ENCODE measurements around the gene ABCC10.
"Not testable (repeated sequence)": the region's sequence is repeated elsewhere in the genome, so short reads cannot be mapped to it uniquely, and the experiment has no call there.

Gene ABCC10

DNA sequence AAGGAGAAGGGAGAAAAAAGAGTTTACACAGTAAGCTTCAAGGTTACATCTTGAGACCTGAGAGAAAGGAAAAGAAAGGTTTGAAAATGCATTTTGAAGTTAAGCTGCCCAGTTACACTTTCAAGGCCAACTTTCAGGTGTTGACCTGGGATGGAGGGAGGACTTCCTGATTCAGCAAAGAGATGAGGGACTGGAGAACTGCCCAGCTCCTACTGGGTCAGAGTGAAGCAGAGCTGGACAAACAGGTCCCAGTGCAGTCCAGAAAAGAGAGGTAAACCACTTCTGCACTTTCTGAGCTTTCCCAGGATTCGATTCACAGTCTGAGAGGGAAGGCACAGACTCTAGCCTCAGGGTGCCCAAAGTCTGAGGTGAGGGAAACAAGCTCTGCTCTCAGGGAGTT, 44.1 kb downstream of the ABCC10 start:
- DNase-seq: no peak

DNA sequence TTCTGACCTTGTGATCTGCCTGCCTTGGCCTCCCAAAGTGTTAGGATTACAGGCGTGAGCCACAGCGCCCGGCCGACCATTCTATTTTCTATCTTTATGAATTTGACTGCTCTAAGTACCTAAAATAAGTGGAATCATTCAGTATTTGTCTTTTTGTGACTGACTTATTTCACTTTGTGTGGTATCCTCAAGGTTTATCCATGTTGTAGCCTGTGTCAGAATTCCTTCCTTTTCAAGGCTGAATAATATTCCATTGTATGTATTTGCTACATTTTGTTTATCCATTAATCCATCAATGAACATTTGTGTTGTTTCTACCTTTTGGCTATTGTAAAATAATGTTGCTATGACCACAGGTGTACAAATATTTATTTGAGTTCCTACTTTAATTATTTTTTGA, 45.2 kb downstream of the ABCC10 start:
- no peak for DNase-seq

DNA sequence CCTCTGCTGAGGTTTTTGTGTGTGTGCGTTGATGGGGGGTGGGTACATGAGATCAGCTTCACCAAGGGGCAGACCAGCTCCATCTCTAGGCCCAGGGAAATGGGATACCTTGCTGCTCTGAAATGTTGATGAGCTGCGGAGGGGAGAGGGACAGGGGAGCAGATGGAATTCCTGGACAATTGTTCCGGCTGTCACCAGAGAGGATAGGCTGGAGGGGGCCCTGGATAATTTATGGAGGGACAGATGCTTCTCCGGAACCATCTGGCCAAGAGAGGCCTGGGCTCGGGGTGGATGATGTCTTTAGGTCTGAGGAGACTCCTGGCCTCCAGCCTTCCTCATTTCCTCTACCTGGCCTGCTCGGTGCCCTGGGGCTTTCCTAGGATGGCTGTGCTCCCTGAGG, 48.2 kb downstream of the ABCC10 start:
- DNase-seq: no peak

DNA sequence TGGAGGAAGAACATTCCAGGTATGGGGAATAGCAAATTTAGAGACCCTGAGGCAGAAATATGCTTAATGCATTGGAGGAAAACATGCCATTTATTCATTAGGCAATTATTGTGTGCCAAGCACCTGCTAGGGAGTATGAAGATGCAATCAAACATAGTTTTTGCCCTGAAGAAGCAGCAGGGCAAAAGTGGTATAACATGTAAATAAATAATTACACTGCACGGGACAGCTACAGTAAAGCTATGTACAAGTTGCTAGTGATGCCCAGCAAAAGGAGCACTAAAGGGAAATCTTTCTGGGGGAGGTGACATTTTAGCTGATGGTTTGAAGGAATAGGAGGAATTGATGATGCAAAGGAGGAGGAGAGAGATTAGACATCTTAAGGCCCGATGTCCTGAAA, 49.4 kb downstream of the ABCC10 start:
- no peak for DNase-seq

DNA sequence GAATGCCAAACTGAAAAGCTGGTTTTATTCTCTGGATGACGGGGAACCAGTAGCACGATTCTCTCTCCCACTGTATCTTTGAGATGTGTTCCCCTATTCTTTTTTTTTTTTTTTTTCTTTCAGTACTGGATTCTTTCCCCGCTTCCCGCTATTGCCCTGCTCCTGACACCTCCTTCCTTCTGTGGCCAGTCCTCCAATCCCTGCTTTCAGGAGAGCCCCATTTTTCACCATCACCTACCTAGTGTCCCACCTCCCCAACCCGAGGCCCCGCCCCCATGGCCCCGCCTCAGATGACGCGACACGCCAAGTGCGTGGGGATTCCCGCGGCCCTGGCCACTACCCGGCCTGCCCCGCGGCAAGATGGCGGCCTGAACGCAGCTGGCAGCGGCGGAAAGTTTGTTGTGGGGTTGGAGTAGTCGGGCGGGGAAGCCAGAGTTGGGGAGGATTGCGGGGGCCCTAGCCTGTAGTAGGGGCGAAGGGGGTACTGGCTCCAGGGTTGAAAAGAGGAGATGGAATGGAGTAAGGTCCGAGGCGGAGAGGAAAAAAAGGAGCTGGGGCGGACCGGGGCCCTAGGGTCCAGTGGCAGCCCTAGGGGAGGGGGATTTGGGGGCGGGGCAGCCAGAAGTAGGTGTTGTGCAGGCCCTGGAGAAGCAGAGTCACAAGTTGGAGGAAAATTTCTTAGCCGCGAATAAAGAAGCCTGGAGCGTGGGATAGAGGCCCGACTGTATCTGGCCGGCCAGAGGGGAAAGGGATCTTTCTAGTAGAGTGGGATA, 50.1 kb downstream of the ABCC10 start, which contains the start of gene TJAP1:
Gene TJAP1, plus strand, starts transcription at position 336 of the 773 bp plus-strand sequence. CDS start 21,432 bp downstream, outside the sequence.
- peak; percentile 77 for DNase-seq

DNA sequence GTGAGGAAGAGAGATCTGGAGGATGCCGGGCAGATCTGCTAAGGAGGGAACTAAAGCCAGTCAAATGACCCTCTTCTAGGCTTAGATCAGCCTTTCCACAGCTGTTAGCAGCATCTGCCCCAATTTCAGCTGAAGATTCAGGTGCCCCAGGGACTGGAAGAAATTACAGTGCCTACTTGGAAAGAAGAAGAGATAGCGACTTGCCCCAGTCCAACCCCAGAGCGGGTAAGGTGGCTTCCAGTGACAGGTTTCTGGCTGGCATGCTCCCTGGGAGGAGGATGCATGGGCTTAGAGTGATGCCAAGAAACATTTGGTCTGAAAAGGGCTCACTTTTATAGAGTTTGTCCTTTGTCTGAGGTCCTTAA, 50.6 kb downstream of the ABCC10 start:
- DNase-seq: no peak

DNA sequence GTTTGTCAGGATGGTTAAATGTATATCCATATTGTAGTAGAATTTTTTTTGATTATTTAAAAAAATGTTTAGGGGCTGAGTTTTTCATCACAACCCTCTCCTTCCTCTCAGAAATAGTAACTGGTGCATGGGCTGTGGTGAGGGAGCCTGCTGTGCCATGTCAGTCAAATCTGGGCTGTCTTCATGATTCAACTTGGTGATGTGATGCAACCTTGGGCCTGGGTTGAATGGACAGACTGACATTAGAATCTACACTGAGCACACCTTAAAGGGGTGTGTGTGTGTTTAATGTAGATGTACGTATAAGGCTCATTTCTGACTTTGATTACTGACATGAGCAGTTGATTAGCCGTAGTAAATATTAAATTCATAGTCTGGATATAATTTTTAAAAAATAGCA, 53.7 kb downstream of the ABCC10 start:
- no peak for DNase-seq

DNA sequence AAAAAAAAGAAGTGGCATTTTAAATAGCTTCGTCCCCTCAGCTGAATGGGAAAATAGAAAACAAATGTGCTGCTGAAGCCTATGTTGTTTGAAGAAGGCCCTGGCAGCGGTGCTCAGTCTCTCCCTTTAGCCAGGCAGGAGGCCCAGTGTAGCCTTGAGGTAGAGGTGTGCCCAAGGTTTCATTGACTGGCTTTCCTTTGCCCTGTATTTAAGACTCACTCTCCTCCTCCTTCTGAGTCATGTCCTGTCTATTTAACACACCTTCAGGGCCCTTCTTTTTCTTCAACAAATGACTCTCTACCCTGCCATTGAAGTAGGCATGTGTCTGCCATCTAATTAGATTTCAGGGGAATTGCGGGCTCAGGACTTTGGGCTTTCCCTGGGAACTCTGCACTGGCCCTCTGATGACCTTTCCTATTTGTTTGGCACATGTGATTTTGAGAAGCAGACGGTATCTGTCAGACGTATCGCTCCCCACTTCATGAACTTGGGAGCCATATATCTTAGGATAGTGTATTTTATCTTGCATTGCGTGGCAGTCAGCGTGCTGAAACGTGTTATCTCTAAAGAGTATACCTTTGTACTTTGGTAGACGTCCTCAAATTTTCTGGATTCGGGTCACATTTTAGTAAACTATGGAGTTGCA, 54.4 kb downstream of the ABCC10 start:
- no peak for DNase-seq

DNA sequence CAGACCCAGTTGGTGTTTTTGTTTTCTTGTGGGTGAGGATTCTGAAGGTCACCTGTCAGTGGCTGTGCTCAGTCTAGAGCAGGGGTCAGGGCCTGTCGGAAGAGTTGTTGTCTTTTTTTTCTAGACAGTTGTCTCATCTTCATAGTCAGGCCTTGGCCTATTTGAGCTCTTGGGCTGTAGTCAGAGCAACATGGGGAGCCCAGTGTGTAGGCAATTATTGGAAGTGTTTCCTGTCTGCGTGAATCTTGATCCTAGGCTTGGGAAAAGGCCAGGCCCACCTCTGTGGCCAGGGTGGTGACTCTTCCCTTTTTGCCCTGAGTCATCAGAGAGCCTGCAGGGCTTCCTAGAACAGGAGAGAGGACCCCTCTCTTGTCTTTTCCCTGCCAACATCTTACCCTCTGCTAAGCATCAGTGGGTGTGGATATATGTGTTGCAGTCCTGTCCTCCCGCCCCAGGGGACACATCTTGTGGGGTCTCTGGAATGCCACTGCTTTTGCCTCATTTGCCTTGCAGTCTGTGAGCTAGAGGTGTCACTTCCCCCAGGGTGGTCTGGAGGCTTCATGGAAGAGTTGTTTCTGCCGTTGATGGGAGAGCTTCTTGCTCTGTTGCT, 61.4 kb downstream of the ABCC10 start:
- DNase-seq: no peak

DNA sequence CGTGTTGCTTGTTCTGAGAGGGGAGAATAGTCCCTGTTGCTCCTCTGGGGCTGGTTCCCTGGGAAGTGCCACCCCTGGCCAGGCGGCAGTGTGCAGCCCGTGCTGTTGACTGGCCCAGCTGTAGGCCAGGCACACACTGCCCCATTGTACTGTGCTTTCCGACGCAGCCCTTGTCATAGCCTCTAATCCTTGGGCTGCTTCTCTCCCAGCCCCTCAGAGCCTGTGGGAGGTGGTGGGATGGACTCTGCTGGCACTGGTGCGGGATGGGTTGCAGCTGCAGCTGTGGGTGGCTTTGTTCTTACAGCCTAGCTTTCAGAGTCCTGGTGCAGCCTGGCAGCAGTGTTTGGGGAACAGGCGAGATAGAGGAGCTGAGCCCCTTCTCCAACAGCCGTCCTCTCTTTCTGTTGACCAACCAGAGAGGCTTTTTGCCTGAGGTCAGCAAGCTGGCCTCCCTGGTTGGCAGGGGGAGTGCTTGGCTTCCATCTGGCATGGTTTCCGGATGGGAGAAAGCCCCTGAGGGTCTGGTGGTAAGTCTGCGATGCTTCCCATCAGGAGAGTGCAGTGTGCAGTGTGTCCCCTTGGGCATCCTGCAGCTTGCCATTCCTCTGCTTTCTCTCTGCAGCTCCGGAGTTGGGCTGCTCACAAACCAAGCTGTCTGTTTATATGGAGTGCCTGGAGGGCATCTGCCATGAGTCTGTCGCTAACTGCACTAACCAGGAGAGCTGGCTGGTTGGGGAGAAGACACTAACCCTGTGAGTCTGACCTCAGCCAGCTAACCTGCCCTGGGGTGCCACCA, 62.1 kb downstream of the ABCC10 start:
- DNase-seq: no peak

DNA sequence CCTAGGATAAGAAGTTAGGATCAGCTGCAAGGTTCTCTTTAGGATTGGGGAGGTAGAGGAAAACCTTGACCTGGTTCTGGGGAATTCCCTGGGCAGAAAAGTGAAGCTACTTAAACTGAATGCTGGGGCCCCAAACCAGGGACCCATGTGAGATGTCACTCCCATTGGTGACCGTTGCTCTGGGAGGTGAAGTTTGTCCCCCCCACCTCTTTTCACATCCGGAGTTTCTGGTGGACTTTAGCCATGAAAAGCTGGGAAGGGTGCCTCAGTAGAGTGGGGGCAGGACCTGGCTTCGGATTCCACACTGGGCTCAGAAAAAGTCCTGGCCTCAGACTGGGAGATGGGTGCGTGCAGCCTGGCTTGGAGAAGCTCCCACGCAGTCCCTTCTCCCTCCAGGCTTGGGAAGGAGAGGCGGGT, 63.2 kb downstream of the ABCC10 start:
- no peak for DNase-seq

DNA sequence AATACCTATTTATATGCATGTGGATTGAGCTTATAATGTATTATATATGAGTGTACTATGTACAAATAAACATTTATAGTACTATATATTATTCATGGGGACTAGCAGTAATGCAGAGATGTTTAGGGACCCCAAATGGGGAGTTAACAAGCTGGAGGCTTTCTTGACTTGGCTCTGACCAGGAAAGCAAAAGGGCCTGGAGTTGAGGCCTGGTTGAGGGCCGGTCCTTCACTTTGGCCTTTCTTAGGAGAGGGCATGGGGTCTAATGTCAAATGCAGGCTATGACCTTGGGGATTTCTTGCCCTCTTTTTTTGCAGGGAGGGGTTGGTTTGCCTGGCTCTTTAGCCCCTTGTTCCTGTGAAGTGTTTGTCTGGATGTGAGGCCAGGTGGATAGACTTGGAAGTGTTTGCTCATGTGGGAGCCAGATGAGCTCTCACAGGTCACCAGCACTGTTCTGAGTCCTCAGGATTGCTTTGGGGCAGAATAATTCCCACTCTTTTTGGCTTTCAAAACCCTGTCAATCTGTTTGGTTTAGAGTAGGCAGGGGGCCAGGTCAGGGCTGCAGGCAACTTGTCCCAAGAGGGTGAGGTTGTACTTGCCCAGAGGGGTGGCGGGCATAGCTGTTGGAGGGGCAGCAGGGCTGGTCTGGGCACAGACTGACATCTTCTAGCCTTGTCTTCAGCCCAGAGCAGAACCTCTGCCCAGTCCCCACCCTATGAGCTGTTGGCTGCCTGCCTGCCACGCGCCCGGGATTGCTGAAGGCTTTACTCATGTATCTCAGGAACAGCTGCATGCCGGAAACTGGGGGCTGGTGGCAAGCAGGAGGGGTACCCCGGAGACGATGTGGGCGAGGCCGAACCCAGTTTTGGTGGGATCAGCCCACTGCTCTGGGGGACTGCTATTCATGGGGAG, 64.7 kb downstream of the ABCC10 start:
- DNase-seq: no peak

DNA sequence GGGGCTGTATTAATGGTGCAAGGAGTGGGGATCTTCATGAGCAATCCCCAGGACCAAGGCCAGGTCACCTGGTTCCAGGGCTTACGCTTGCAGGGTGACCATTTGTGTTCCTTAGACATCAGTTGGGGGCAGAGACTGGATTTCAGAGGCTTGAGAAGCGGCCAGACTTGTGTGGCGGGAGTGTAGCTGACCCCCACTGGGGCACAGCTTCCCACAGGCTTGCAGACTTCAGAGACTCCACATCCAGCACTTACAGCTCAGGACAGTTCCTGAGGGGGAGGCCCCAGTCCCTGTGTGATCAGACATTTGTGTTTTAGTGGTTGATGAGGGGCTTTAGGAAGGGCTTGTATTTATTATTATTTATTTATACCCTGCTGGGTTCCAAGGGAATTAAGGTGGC, 65.3 kb downstream of the ABCC10 start:
- DNase-seq: no peak

DNA sequence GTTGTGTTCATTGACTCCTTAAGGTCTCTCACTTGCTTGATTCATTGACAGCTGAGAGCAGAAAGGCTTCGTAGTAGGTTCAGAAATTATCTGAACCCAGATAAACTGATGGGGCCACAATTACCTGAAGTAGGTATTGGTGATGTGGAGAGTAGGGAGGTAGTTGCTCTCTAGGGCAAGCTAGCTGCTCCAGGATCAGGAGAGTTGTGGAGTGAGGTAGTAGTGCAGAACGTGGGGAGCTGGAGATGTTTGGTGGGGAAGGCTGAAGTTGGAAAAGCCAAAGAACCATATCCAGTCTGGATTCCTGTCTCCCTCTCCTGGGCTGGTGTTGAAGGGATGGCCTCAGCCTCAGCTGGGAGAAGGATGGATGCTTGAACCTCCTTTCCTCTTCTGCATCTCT, 65.9 kb downstream of the ABCC10 start:
- no peak for DNase-seq

DNA sequence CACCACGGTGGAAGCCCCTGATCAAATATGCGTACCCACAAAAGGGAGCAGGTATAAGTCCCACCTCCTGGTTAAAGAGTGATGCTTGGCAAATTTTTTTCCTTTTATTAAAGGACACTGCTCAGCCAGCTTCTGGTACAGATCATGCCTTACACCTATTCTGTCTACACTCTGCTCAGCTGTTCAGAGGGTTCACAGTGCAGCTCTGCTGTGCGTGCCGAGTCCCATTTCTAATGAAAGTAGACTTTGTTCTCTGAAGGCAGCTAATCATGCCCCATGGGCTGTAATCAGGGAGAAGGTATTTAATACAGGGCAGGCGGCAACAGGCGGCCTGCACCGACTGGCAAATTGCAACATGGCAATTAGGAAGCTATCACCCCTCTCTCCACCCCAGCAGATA, 66.5 kb downstream of the ABCC10 start:
- no peak for DNase-seq

DNA sequence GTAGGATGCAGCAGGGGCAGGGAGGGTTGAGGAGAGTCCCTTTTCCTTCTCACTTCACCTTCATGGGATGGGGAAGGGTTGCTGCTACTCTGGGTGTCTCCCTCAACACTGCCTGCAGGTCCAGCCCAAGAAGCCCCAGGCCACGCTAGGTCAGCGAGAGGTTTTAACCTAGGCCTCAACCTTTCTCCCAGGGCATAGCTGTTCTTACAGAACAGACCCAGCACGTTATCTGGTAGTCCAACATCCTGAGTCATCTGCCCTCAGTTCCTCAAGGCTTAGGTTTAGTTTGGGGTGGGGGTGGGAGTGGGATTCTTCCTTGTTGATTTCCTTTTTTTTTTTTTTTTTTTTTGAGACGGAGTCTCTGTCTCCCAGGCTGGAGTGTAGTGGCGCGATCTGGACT, 67.0 kb downstream of the ABCC10 start:
- no peak for DNase-seq

DNA sequence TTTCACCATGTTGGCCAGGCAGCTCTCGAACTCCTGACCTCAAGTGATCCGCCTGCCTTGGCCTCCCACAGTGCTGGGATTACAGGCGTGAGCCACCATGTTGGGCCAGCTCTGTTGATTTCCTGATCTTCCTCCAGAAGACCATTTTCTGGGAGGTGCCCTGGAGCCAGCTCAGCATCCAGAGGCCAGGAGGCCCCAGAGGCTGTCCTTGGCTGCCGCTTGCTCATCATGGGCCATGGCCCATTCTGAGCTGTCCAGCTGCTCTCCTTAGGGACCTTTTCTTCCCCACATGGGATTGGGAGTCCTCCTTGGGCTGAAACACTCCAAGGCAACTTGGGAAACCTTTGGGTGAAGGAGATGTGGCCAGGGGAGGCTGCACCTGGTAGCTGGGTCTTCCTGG, 67.4 kb downstream of the ABCC10 start:
- no peak for DNase-seq

DNA sequence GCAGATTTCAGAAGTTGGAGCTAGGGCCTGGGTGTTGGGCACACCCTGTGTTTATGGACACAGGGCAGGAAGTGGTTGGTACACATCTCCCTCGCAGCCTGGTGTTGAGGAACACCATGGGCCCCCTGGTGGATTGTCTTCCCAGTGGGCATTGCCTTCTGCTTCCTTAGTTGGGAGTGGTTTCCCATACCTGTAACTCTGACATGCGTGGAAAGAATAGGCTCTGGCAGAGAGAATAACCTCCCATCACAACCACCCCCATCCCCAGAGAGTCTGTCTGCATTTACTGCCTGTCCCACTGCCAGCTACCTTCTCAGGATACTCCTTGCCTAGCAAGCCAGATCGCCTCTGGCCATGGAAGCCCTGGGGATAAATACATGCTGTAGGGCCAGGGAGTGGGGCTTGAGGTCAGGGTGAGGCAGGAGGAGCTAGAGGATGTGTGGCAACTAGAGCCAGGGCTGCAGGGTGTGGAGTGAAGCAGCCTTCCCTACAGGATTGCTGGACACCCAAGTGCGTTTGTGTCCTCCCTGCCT, 68.1 kb downstream of the ABCC10 start:
- no peak for DNase-seq

DNA sequence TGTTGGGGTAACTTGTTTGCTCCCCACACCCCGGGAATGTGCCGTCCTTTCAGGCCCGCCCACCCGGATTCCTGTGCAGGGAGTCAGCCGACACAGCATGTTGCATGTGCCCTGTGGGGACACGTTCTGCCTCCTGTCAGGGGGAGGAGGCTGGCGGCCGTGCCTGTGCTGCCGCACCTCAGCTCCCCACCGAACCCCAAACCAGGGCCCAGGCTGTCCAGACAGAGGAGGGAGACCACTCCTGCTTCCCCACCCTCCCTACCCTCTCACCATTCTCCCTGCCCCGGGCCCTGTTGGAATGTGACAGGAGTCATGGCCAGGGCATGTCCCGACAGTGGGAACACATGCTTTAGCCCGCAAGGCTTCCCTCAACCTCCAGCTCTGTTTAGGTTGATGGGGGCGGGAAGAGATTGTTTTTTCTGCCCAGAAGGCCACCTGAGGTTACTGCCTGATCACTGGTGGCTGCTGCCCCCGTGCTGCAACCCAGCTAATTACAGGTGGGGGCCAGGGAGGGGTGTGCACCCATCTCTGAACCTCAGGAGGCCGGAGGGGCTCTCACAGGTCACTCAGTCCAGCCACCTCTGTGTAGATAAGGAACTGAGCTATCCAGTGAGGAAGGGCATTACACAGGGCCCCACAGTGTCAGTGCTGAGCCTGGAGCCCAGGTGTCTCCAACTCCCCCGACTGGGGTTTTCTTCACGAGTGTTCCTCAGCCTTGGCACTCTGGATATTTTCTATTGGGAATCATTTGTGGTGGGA, 69.2 kb downstream of the ABCC10 start:
- DNase-seq: no peak

DNA sequence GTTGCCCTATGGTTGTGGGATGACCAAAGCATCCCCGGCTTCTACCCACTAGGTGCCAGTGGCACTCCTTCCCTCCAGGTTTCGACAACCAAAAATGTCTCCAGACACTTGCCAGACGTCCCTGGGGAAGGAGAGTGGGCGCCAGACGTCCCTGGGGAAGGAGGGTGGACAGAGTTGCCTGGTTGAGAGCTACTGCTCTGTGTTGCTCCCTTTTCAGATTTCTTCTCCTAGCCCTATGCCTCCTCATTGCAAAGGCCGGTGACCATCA, 69.7 kb downstream of the ABCC10 start:
- no peak for DNase-seq

DNA sequence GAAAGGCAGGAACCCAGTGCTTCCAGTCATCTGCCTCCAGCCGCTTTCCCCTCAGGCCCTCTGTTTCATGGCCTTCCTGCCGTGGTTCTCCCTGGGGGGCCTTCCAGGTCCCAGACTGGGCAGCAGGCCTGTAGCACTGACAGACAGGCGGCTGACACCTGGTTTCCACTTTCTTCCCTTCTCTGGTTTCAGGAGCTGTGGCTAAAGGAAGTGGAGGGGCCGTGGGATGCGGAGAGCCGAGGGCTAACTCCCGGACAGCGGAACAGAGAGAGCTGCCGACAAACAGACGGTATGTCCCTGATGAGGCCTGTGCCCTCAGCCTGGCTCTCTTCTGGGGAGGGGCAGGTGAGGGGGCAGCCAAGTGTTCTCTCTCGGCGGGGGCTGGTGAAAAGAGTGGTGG, 70.3 kb downstream of the ABCC10 start:
- no peak for DNase-seq

DNA sequence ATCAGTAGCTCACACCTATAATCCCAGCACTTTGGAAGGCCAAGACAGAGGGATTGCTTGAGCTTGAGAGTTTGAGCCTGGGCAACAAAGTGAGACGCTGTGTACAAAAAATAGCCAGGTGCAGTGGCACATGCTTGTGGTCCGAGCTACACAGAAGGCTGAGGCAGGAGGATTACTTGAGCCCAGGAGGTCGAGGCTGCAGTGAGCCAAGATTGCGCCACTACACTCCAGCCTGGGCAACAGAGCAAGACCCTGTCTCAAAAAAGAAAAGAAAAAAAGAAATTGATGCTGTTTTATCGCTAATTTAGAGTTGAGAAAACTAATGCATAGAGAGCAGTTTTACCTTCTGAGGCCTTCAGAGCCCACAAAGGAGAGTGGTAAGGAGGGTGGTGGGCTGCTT, 71.0 kb downstream of the ABCC10 start:
- DNase-seq: not testable (repeated sequence)
